A673 (cell line): ENCODE measurements around the gene FAM118B.

ENCODE experiments used
- EZH2 ChIP-seq: fragments of 200-600 bp; sonication (generic); IDR thresholded peaks from 2 replicates; pipeline ENCODE4 v1.6.1; 2017; ENCODE audit warnings: borderline replicate concordance, low read depth, mild to moderate bottlenecking, mixed read lengths, antibody characterized with exemption, low read length; ENCODE audit not compliant: poor library complexity, severe bottlenecking
- TF ChIP-seq, protein P1 (sequence below): fragments of 300-800, 200-600 bp; sonication (generic); conservative IDR thresholded peaks from 2 replicates; pipeline ENCODE4 v1.5.1; 2017; ENCODE audit warnings: low read depth, mild to moderate bottlenecking, antibody characterized with exemption, low read length, moderate library complexity, mixed read lengths

DNA sequence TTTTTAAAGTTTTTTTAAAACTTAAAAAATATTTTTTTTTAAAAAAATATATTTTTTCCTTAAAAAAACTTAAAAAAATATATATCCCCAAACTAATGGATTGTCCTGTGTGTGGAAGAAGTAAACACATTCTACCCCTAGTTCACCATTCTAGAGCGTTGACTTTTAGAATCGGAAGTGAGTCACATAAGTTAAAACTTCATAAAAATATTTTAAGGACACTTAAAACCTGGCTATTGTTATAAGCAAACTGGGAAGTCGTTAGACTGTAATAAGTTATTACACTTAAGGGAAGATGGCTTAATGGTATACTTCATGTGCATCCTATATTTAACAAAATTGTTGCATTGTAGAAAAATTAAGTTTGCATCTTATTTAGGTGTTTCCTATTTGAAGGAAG lies 21.1 kb downstream of the FAM118B start:
- TF ChIP-seq, protein P1, sequence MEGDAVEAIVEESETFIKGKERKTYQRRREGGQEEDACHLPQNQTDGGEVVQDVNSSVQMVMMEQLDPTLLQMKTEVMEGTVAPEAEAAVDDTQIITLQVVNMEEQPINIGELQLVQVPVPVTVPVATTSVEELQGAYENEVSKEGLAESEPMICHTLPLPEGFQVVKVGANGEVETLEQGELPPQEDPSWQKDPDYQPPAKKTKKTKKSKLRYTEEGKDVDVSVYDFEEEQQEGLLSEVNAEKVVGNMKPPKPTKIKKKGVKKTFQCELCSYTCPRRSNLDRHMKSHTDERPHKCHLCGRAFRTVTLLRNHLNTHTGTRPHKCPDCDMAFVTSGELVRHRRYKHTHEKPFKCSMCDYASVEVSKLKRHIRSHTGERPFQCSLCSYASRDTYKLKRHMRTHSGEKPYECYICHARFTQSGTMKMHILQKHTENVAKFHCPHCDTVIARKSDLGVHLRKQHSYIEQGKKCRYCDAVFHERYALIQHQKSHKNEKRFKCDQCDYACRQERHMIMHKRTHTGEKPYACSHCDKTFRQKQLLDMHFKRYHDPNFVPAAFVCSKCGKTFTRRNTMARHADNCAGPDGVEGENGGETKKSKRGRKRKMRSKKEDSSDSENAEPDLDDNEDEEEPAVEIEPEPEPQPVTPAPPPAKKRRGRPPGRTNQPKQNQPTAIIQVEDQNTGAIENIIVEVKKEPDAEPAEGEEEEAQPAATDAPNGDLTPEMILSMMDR, result no peak
- no peak for TF ChIP-seq EZH2
